ENCODE measurements around the gene PSD4.
A peak's percentile ranks its signal among the peaks of the same experiment; 100 is the strongest.

Gene PSD4

GRCh38 chr2:113209011-113209645, 35.4 kb downstream of the PSD4 start:
- no peak for DNase-seq

- DNase-seq: no peak
Observed at GRCh38 chr2:113209646-113210171, 35.9 kb downstream of the PSD4 start.

- DNase-seq: no peak
Observed at GRCh38 chr2:113211226-113212105, 37.7 kb downstream of the PSD4 start.

GRCh38 chr2:113212245-113213060, 38.7 kb downstream of the PSD4 start:
- no peak for DNase-seq

- DNase-seq: no peak
Observed at GRCh38 chr2:113213061-113213930, 39.5 kb downstream of the PSD4 start.

GRCh38 chr2:113214141-113214540, 40.4 kb downstream of the PSD4 start:
- DNase-seq: no peak

GRCh38 chr2:113215056-113215455, 41.3 kb downstream of the PSD4 start:
- DNase-seq: no peak

- DNase-seq: no peak
Observed at GRCh38 chr2:113216321-113216720, 42.5 kb downstream of the PSD4 start.

GRCh38 chr2:113216891-113217454, 43.2 kb downstream of the PSD4 start:
- no peak for DNase-seq

- DNase-seq: no peak
Observed at GRCh38 chr2:113217455-113218282, 43.9 kb downstream of the PSD4 start.

- peak in 1 of 2 donors; percentile 67 for DNase-seq
Observed at GRCh38 chr2:113218283-113219091, 44.7 kb downstream of the PSD4 start.

- DNase-seq: no peak
Observed at GRCh38 chr2:113219092-113219441, 45.3 kb downstream of the PSD4 start.

- DNase-seq: no peak
Observed at GRCh38 chr2:113219525-113219888, 45.7 kb downstream of the PSD4 start.

- DNase-seq: peak in 1 of 2 donors; percentile 50
Observed at GRCh38 chr2:113219889-113220641, 46.3 kb downstream of the PSD4 start.

- no peak for DNase-seq
Observed at GRCh38 chr2:113220970-113221708, 47.4 kb downstream of the PSD4 start.

GRCh38 chr2:113221846-113222245, 48.1 kb downstream of the PSD4 start:
- DNase-seq: no peak

GRCh38 chr2:113223813-113224212, 50.0 kb downstream of the PSD4 start:
- no peak for DNase-seq

- DNase-seq: no peak
Observed at GRCh38 chr2:113224647-113225236, 51.0 kb downstream of the PSD4 start.
